Measurements from ENCODE around the gene PFKP.

DNA sequence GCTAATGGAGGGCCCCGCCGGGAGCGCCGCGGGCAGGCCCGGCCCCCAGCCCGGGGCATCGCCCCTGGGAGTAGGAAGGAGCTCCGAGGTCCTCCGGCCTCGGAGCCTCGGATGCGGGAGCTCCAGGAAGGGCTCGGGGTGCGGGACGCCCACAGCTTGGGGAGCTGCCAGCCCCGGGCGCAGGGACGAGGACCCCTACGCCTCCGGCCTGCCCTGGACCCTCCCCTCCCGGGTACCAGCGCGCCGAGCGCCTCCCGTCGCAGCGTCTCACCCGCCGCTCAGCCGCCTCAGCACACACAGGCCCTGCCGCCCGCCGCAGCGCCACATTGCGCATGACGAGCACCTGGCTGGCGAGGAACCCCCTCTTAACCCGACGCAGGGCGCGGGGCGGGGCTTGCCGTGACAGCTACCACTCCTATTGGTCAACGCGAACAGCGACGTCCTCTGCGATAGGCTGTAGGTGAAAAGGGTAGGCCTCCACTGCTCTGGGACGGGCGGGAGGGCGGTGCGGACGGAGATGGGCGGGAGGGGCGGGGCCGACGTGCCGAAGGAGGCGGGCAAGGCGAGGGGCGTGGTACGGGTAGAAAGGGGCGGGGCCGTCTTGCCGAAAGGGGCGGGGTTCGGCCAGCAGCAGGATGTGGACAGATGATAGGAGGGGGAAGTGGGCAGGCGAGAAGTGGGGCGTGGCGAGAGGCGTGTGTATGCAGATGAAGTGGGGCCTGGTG, 105.3 kb downstream of the PFKP start, which contains the start of gene PITRM1:
- TF ChIP-seq, protein P1, sequence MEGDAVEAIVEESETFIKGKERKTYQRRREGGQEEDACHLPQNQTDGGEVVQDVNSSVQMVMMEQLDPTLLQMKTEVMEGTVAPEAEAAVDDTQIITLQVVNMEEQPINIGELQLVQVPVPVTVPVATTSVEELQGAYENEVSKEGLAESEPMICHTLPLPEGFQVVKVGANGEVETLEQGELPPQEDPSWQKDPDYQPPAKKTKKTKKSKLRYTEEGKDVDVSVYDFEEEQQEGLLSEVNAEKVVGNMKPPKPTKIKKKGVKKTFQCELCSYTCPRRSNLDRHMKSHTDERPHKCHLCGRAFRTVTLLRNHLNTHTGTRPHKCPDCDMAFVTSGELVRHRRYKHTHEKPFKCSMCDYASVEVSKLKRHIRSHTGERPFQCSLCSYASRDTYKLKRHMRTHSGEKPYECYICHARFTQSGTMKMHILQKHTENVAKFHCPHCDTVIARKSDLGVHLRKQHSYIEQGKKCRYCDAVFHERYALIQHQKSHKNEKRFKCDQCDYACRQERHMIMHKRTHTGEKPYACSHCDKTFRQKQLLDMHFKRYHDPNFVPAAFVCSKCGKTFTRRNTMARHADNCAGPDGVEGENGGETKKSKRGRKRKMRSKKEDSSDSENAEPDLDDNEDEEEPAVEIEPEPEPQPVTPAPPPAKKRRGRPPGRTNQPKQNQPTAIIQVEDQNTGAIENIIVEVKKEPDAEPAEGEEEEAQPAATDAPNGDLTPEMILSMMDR (IDR thresholded peaks at IDR 0.05; ENCODE audit: insufficient read depth, low read length, poor library complexity, severe bottlenecking), result no peak
- no peak for TF ChIP-seq EZH2phosphoT487 (conservative IDR thresholded peaks at IDR 0.05; ENCODE audit: low read length)

All from SU-DHL-6 (cell line).